PC-3 (cell line): Measurements from ENCODE around the gene ARHGEF28. TPM values are rescaled to one million over a fixed set of nuclear protein-coding genes. Genes with fewer than 3 reads are reported as not detected.

Experiments used
- ATAC-seq: fragments of 200-7000 bp; cut with Tn5 transposase; 2 replicates; pipeline ENCODE4 v1.9.1; 2020; ENCODE audit warnings: mild to moderate bottlenecking, moderate library complexity
- BruUV-seq: library from RNA; stranded (reverse); fragments of 400-500 nt; replicated peaks from 2 replicates; lab custom pipeline; 2021; lab: Mats Ljungman, UMichigan
- CTCF ChIA-PET: fragments of 300-600 bp; sonication (Branson Sonifier 250); formaldehyde crosslinking; loops from one replicate; lab custom pipeline; 2022; ENCODE audit warnings: antibody characterized with exemption; lab: Charles Lee
- POLR2A ChIA-PET: fragments of 300-600 bp; sonication (Branson Sonifier 250); formaldehyde crosslinking; loops from one replicate; lab custom pipeline; 2022; ENCODE audit warnings: antibody characterized with exemption; ENCODE audit not compliant: unreplicated experiment; lab: Charles Lee
- DNase-seq: peaks from one replicate; pipeline ENCODE4 v3.0.0-alpha.2; 2015
- H2AFZ ChIP-seq: fragments of 300-600 bp; sonication (generic); 2 replicates; pipeline ENCODE4 v1.6.0; 2016; ENCODE audit warnings: antibody characterized with exemption, low read length
- H3F3A ChIP-seq: fragments of 300-600 bp; sonication (generic); one replicate; pipeline ENCODE4 v1.6.0; 2017; ENCODE audit warnings: antibody characterized with exemption, low read length, control low read depth, mild to moderate bottlenecking; ENCODE audit not compliant: unreplicated experiment
- H3K27ac ChIP-seq: fragments of 300-600 bp; sonication (generic); 2 replicates; pipeline ENCODE4 v1.5.1; 2016; ENCODE audit warnings: mild to moderate bottlenecking, low read length
- H3K27me3 ChIP-seq: fragments of 300-600 bp; sonication (generic); 2 replicates; pipeline ENCODE4 v1.6.1; 2016; ENCODE audit warnings: low read length, mixed read lengths
- H3K36me3 ChIP-seq: fragments of 300-600 bp; sonication (generic); 2 replicates; pipeline ENCODE4 v1.6.1; 2016; ENCODE audit warnings: low read depth, mixed run types, low read length, mixed read lengths
- H3K4me1 ChIP-seq: fragments of 300-600 bp; sonication (generic); 2 replicates; pipeline ENCODE4 v1.5.1; 2016; ENCODE audit warnings: low read length; ENCODE audit not compliant: insufficient read depth
- H3K4me2 ChIP-seq: fragments of 300-600 bp; sonication (generic); 2 replicates; pipeline ENCODE4 v1.6.0; 2016; ENCODE audit warnings: low read length
- H3K4me3 ChIP-seq: fragments of 300-600 bp; sonication (generic); 2 replicates; pipeline ENCODE4 v1.5.1; 2016; ENCODE audit warnings: mild to moderate bottlenecking, low read length, mixed read lengths
- H3K79me2 ChIP-seq: fragments of 300-600 bp; sonication (generic); 2 replicates; pipeline ENCODE4 v1.6.1; 2017; ENCODE audit warnings: low read length, mixed read lengths
- H3K9ac ChIP-seq: fragments of 300-600 bp; sonication (generic); 2 replicates; pipeline ENCODE4 v1.6.0; 2016; ENCODE audit warnings: mild to moderate bottlenecking, low read length
- H3K9me2 ChIP-seq: fragments of 300-600 bp; sonication (generic); replicated peaks from 2 replicates; pipeline ENCODE4 v1.6.1; 2016; ENCODE audit warnings: mixed run types, low read length, mixed read lengths
- H3K9me3 ChIP-seq: fragments of 300-600 bp; sonication (generic); 2 replicates; pipeline ENCODE4 v1.6.1; 2016; ENCODE audit warnings: low read length, mixed read lengths
- H4K20me1 ChIP-seq: fragments of 300-600 bp; sonication (generic); 2 replicates; pipeline ENCODE4 v1.6.1; 2016; ENCODE audit warnings: low read length, mixed read lengths
- CTCF ChIP-seq: fragments of 300-600 bp; sonication (generic); conservative IDR thresholded peaks from 2 replicates; pipeline ENCODE4 v1.5.1; 2017; ENCODE audit warnings: antibody characterized with exemption, low read depth, mild to moderate bottlenecking, low read length
- EZH2 ChIP-seq: fragments of 300-600 bp; sonication (generic); IDR thresholded peaks from one replicate; pipeline ENCODE4 v1.6.1; 2017; ENCODE audit warnings: antibody characterized with exemption, mild to moderate bottlenecking, low read length; ENCODE audit not compliant: unreplicated experiment
- EZH2phosphoT487 ChIP-seq: fragments of 300-600 bp; sonication (generic); IDR thresholded peaks from 2 replicates; pipeline ENCODE4 v1.6.1; 2018; ENCODE audit warnings: mild to moderate bottlenecking, antibody characterized with exemption, low read length, borderline replicate concordance
- intact Hi-C: fragments of 100-400 bp; cut with micrococcal nuclease; formaldehyde crosslinking; loops from 2 replicates; pipeline ENCODE4 v1.9.0; 2023
- total RNA-seq: library from RNA; depleted of rRNA; stranded (reverse); fragments of >200 nt; gene quantifications from 2 replicates; pipeline ENCODE4 v1.2.3, GENCODE V29; 2014

The ARHGEF28 gene
- total RNA-seq, 1 experiment from 2014 or later = 24.2 TPM

GRCh38 chr5:73678322-73678740 lies 52.3 kb downstream of the ARHGEF28 start:
- Histone ChIP-seq H3K9ac (no peak overlapping the region), H3K4me2 (0 out of 2 replicates have a peak overlapping the region, but pooled peaks have one; percentile 28), H3F3A (no peaks in the 10 kb centered on the region), H3K4me1 (peaks cover 9% of the 10 kb centered on the region), H3K4me3 (no peak overlapping the region), H3K9me2 (no peaks in the 10 kb centered on the region), H3K9me3 (no peaks in the 10 kb centered on the region), H3K27ac (no peak overlapping the region), H3K36me3 (no peaks in the 10 kb centered on the region), H3K27me3 (no peaks in the 10 kb centered on the region), H3K79me2 (peaks cover 32% of the 10 kb centered on the region), H2AFZ (no peak overlapping the region), H4K20me1 (no peaks in the 10 kb centered on the region)
- peak; percentile 81 for ATAC-seq
- no TSS peak for BruUV-seq
- CTCF ChIA-PET = no interaction called here
- POLR2A ChIA-PET = no interaction called here
- peak; percentile 28 for DNase-seq
- TF ChIP-seq EZH2 (no peak), CTCF (no peak), EZH2phosphoT487 (no peak)
- intact Hi-C loops = no loop called here

GRCh38 chr5:73678807-73679206 lies 52.8 kb downstream of the ARHGEF28 start:
- Histone ChIP-seq H4K20me1 (no peaks in the 10 kb centered on the region), H3K27ac (no peak overlapping the region), H3K9ac (no peak overlapping the region), H3K4me2 (no peak overlapping the region), H3K4me3 (no peak overlapping the region), H3K27me3 (no peaks in the 10 kb centered on the region), H3K9me3 (no peaks in the 10 kb centered on the region), H2AFZ (no peak overlapping the region), H3K4me1 (peaks cover 6% of the 10 kb centered on the region; the same call in 1 of the 2 replicates), H3F3A (no peaks in the 10 kb centered on the region), H3K9me2 (no peaks in the 10 kb centered on the region), H3K36me3 (no peaks in the 10 kb centered on the region), H3K79me2 (peaks cover 29% of the 10 kb centered on the region)
- ChIA-PET POLR2A (no interaction called here), CTCF (no interaction called here)
- DNase-seq = no peak
- TF ChIP-seq EZH2phosphoT487 (no peak), EZH2 (no peak), CTCF (no peak)
- ATAC-seq = no peak
- intact Hi-C loops = no loop called here
- BruUV-seq = no TSS peak

GRCh38 chr5:73682176-73682575 lies 56.2 kb downstream of the ARHGEF28 start:
- no peaks in the 10 kb centered on the region for H3K9me2 ChIP-seq
- H3F3A ChIP-seq = no peaks in the 10 kb centered on the region
- TF ChIP-seq EZH2phosphoT487 (no peak), EZH2 (no peak), CTCF (no peak)
- peaks cover 11% of the 10 kb centered on the region; the same call in 1 of the 2 replicates for H3K79me2 ChIP-seq
- no peaks in the 10 kb centered on the region for H3K27me3 ChIP-seq
- ChIA-PET POLR2A (no interaction called here), CTCF (no interaction called here)
- no peaks in the 10 kb centered on the region for H3K36me3 ChIP-seq
- no peak for ATAC-seq
- no peaks in the 10 kb centered on the region for H4K20me1 ChIP-seq
- no peak overlapping the region for H2AFZ ChIP-seq
- intact Hi-C loops = no loop called here
- 0 out of 2 replicates have a peak, but pooled peaks cover 6% of the 10 kb centered on the region for H3K4me1 ChIP-seq
- DNase-seq = no peak
- no peak overlapping the region for H3K4me2 ChIP-seq
- no peak overlapping the region for H3K27ac ChIP-seq
- H3K4me3 ChIP-seq = no peak overlapping the region
- no peaks in the 10 kb centered on the region for H3K9me3 ChIP-seq
- BruUV-seq = no TSS peak
- no peak overlapping the region for H3K9ac ChIP-seq
